Calu3 (cell line): ENCODE measurements around the gene MICAL1. TPM values are rescaled to one million over a fixed set of nuclear protein-coding genes. Genes with fewer than 3 reads are reported as not detected.
A peak's percentile ranks its signal among the peaks of the same experiment; 100 is the strongest.

Source experiments
- BruUV-seq: library from RNA; stranded (reverse); fragments of 400-500 nt; replicated peaks from 2 replicates; lab custom pipeline; 2021; lab: Mats Ljungman, UMichigan
- CTCF ChIA-PET: fragments of 300-600 bp; sonication (Branson Sonifier 250); formaldehyde crosslinking; loops from one replicate; lab custom pipeline; 2022; ENCODE audit warnings: antibody characterized with exemption; lab: Charles Lee
- DNase-seq: peaks from one replicate; pipeline ENCODE4 v3.0.0; 2022
- H3K27ac Mint-ChIP-seq: one replicate; pipeline ENCODE4 v1.8.0; 2022; ENCODE audit warnings: mixed read lengths; ENCODE audit not compliant: unreplicated experiment
- H3K27me3 Mint-ChIP-seq: one replicate; pipeline ENCODE4 v1.8.0; 2022; ENCODE audit warnings: mixed read lengths; ENCODE audit not compliant: unreplicated experiment
- H3K36me3 Mint-ChIP-seq: one replicate; pipeline ENCODE4 v1.8.0; 2022; ENCODE audit warnings: mild to moderate bottlenecking, moderate library complexity, mixed read lengths; ENCODE audit not compliant: insufficient read depth, unreplicated experiment
- H3K4me1 Mint-ChIP-seq: one replicate; pipeline ENCODE4 v1.8.0; 2022; ENCODE audit warnings: mild to moderate bottlenecking, low read depth, mixed read lengths; ENCODE audit not compliant: unreplicated experiment
- H3K4me3 Mint-ChIP-seq: one replicate; pipeline ENCODE4 v1.8.0; 2022; ENCODE audit warnings: mild to moderate bottlenecking, low read depth, moderate library complexity, mixed read lengths; ENCODE audit not compliant: unreplicated experiment
- H3K9me3 Mint-ChIP-seq: one replicate; pipeline ENCODE4 v1.8.0; 2022; ENCODE audit warnings: low read depth, mixed read lengths; ENCODE audit not compliant: unreplicated experiment
- CTCF ChIP-seq: fragments of 200-600 bp; IDR thresholded peaks from one replicate; pipeline ENCODE4 v1.8.0; 2022; ENCODE audit warnings: antibody characterized with exemption; ENCODE audit not compliant: unreplicated experiment
- intact Hi-C: fragments of 100-400 bp; cut with micrococcal nuclease; formaldehyde crosslinking; loops from one replicate; pipeline ENCODE4 v1.10.0; 2022; ENCODE audit not compliant: unreplicated experiment
- total RNA-seq: library from RNA; stranded (reverse); gene quantifications from 2 replicates; pipeline ENCODE4 v1.2.3, GENCODE V29; 2022

Gene MICAL1
- total RNA-seq, 1 experiment from 2014 or later = 22.5 TPM

- no TSS peak for BruUV-seq
- Mint-ChIP-seq H3K27ac (no peak overlapping the region), H3K27me3 (no peaks in the 10 kb centered on the region), H3K4me3 (peak overlapping the region; percentile 95), H3K36me3 (peaks cover 42% of the 10 kb centered on the region), H3K9me3 (no peaks in the 10 kb centered on the region), H3K4me1 (peaks cover 15% of the 10 kb centered on the region)
- no peak for DNase-seq
- intact Hi-C loops = no loop called here
- CTCF ChIA-PET = no interaction called here
- no peak for TF ChIP-seq CTCF
These were observed 1.7 kb downstream of the MICAL1 start for GRCh38 chr6:109453594-109454495.

- no peaks in the 10 kb centered on the region for H3K27me3 Mint-ChIP-seq
- DNase-seq = no peak
- CTCF ChIA-PET = no interaction called here
- no peaks in the 10 kb centered on the region for H3K9me3 Mint-ChIP-seq
- H3K36me3 Mint-ChIP-seq = peaks cover 42% of the 10 kb centered on the region
- no peak for TF ChIP-seq CTCF
- H3K27ac Mint-ChIP-seq = no peak overlapping the region
- H3K4me3 Mint-ChIP-seq = no peak overlapping the region
- BruUV-seq = no TSS peak
- H3K4me1 Mint-ChIP-seq = peaks cover 15% of the 10 kb centered on the region
- intact Hi-C loops = no loop called here
These were observed 2.4 kb downstream of the MICAL1 start for GRCh38 chr6:109453156-109453555.

GRCh38 chr6:109452181-109452580 lies 3.4 kb downstream of the MICAL1 start:
- Mint-ChIP-seq H3K27me3 (no peaks in the 10 kb centered on the region), H3K27ac (no peak overlapping the region), H3K36me3 (peaks cover 42% of the 10 kb centered on the region), H3K9me3 (no peaks in the 10 kb centered on the region), H3K4me3 (no peak overlapping the region), H3K4me1 (peaks cover 8% of the 10 kb centered on the region)
- intact Hi-C loops = no loop called here
- TF ChIP-seq CTCF = no peak
- CTCF ChIA-PET = no interaction called here
- BruUV-seq = no TSS peak
- DNase-seq = no peak

- Mint-ChIP-seq H3K4me3 (no peak overlapping the region), H3K27ac (no peak overlapping the region), H3K4me1 (no peaks in the 10 kb centered on the region), H3K27me3 (no peaks in the 10 kb centered on the region), H3K9me3 (no peaks in the 10 kb centered on the region), H3K36me3 (peaks cover 35% of the 10 kb centered on the region)
- no peak for TF ChIP-seq CTCF
- no peak for DNase-seq
- intact Hi-C loops = no loop called here
- CTCF ChIA-PET = no interaction called here
- no TSS peak for BruUV-seq
These were observed 4.2 kb downstream of the MICAL1 start for GRCh38 chr6:109451376-109451775.
